AG09319 (cell line): ENCODE results near the gene IZUMO2.

Source experiments
- DNase-seq: peaks from one replicate; pipeline ENCODE4 v3.0.0-alpha.2; 2010; ENCODE audit warnings: low read depth; ENCODE audit errors: extremely low read depth
- TF ChIP-seq, protein P1 (sequence below): IDR thresholded peaks from 2 replicates; pipeline ENCODE4 v1.5.1; 2011; ENCODE audit warnings: low read depth, mild to moderate bottlenecking, inconsistent platforms, low read length, moderate library complexity

IZUMO2 gene

DNA sequence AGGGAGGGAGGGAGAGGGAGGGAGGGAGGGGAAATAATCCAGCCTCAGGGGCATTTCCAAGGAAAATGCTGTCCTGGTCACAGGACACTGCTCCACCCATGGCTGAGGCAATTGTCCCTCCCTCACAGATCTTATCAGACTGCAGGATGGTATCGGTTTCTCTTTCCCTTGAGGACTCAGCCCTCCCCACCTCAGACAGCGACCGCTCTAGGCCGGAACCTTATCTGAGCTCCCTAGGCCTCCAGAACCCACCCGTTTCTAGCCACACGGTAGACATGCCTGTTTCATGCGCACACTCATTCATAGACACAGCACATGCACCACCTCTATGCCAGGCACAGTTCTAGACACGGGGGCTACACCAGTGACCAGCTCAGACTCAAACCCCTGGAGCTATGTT is 10.0 kb upstream of the IZUMO2 start:
- no peak for DNase-seq
- TF ChIP-seq, protein P1, sequence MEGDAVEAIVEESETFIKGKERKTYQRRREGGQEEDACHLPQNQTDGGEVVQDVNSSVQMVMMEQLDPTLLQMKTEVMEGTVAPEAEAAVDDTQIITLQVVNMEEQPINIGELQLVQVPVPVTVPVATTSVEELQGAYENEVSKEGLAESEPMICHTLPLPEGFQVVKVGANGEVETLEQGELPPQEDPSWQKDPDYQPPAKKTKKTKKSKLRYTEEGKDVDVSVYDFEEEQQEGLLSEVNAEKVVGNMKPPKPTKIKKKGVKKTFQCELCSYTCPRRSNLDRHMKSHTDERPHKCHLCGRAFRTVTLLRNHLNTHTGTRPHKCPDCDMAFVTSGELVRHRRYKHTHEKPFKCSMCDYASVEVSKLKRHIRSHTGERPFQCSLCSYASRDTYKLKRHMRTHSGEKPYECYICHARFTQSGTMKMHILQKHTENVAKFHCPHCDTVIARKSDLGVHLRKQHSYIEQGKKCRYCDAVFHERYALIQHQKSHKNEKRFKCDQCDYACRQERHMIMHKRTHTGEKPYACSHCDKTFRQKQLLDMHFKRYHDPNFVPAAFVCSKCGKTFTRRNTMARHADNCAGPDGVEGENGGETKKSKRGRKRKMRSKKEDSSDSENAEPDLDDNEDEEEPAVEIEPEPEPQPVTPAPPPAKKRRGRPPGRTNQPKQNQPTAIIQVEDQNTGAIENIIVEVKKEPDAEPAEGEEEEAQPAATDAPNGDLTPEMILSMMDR = no peak

DNA sequence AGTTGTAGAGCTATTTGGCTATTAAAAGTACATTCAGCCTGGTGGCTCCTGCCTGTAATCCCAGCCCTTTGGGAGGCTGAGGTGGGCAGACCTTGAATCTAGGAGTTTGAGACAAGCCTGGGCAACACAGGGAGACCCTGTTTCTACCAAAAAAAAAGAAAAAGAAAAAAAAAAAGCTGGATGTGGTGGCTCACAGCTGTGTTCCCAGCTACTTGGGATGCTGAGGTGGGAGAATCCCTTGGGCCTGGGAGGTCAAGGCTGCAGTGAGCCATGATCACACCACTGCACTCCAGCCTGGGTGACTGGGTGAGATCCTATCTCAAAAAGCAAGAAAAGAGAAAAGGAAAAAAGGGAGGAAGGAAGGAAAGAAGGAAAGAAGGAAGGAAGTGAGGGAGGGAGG is 9.6 kb upstream of the IZUMO2 start:
- DNase-seq = no peak
- TF ChIP-seq, protein P1 = no peak

DNA sequence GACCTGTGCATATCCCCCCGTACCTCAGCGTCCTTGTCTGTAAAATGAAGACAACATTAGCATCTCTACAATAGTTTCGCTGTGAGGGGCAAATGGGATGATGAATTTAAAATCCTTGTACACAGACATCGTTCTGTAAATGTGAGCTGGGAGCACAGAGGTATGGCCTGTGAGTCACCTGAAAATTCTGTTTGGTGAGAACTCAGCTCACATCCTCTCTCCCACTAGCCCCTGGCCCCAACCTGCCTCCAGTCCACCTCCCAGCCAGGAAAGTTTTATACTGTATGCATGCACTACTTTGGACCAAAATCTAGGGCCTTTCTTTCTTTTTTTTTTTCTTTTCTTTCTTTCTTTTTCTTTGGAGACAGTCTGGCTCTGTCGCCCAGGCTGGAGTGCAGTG is 8.7 kb upstream of the IZUMO2 start:
- DNase-seq = no peak
- TF ChIP-seq, protein P1 = no peak

DNA sequence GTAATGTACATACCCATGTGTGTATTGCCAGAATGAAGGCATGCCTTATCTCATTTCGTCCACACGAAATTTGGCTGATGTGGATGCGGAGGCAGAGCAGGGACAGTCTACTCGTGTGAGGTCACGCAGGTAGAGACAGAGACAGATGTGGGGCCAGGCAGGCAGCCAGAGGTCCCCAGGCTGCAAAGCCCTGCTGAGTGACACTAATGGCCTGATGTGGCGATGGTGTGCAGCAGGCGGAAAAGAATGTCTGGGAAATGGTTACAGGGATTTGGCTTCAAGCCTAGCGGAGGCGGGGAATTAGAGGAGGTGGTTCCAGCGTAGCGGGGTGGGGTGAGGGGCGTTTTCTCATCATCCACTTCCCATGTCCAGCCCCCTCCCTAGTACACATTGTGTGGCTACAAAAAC is 4.2 kb upstream of the IZUMO2 start:
- TF ChIP-seq, protein P1 = no peak

DNA sequence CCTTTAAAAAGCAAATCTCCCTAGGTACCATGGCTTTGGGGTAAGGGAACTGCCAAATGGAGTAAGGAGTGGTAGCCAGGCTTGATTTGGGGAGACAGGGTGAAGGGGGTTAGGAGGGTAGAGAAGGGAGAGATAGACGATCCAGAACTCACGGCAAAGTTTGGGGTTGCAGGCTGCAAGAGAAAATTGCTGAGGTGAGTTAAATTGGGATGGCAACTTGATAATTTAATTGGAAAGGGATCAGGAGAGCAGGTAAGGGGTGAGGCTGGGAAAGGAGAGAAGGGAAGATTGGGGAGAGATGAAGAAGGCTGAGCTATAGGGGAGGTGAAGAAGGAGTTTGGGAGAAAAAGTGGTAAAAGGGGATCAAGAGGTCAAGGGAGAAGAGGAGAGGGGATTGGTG is 4.0 kb downstream of the IZUMO2 start:
- no peak for DNase-seq

More for the DNA sequence above, 4.2 kb upstream of the IZUMO2 start:
- no peak for DNase-seq

DNA sequence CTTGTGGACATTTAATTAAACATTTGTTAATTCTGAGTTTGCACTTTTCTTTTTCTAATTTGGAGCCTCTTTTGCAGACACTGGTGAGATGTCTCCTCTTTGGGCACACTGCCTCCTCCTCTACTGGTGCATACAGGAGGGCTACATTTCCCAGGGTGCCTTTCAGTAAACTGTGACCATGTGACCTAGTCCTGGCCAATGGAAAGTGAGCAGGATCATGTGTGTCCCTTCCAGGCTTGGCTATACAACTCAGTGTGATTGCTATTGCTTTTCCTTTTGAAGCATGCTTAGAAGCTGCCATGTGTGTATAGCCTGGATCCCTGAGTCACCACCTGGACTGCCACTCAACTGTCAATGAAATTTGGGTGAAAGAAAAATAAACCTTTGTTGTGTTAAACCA is 4.5 kb downstream of the IZUMO2 start:
- TF ChIP-seq, protein P1 = no peak
- DNase-seq = no peak

More for the DNA sequence above, 4.0 kb downstream of the IZUMO2 start:
- TF ChIP-seq, protein P1 = no peak

DNA sequence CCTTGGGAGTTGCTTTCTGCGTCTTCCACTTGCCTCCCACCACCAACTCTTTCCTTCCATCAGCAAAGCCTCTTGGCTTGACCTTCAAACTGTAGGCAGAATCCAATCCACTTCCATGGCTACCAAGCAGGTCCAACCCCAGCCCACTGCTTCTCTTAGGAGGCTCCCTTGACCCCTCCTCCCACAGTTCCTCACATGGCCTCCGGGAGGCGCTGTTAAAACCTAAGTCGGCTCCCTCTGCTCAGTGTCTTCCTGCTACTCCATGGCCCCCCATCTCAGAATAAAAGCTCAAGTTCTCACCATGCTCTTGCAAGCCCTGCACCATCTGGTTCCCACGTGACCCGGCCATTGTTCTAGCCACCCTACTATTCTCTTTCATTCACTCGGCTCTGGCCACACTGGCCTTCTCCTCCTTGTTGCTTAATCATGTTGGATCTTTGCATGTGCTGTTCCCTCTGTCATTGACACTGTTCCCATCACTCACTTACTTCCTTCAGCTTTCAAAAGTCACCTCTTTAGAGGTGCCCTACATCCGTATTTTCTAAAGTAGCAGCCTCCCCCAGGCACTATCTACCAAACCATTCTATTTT is 7.5 kb downstream of the IZUMO2 start:
- TF ChIP-seq, protein P1 = no peak
- no peak for DNase-seq
